Panc1 (cell line): ENCODE results near the gene MOB3A. TPM values are rescaled to one million over a fixed set of nuclear protein-coding genes. Genes with fewer than 3 reads are reported as not detected.

Experiments
- ATAC-seq: fragments of 200-7000 bp; cut with Tn5 transposase; 2 replicates; pipeline ENCODE4 v1.9.1; 2020; ENCODE audit warnings: mild to moderate bottlenecking, moderate library complexity
- BruUV-seq: library from RNA; stranded (reverse); fragments of 400-500 nt; replicated peaks from 2 replicates; lab custom pipeline; 2021; lab: Mats Ljungman, UMichigan
- CTCF ChIA-PET: fragments of 300-600 bp; sonication (Branson Sonifier 250); formaldehyde crosslinking; loops from one replicate; lab custom pipeline; 2022; ENCODE audit warnings: antibody characterized with exemption; lab: Charles Lee
- POLR2A ChIA-PET: fragments of 300-600 bp; sonication (Branson Sonifier 250); formaldehyde crosslinking; loops from one replicate; lab custom pipeline; 2022; ENCODE audit warnings: antibody characterized with exemption; lab: Charles Lee
- DNase-seq: peaks from one replicate; pipeline ENCODE4 v3.0.0-alpha.2; 2010; ENCODE audit warnings: low read depth, low spot score
- H3K27ac ChIP-seq: 2 replicates; pipeline ENCODE4 v1.5.1; 2011; ENCODE audit warnings: mild to moderate bottlenecking, low read length, inconsistent platforms
- H3K27me3 ChIP-seq: fragments of 200-500 bp; sonication (Bioruptor generic); 2 replicates; pipeline ENCODE4 v1.6.0; 2014; ENCODE audit warnings: low read length, inconsistent platforms; ENCODE audit not compliant: control insufficient read depth, insufficient read depth
- H3K36me3 ChIP-seq: fragments of 200-500 bp; sonication (Bioruptor generic); 2 replicates; pipeline ENCODE4 v1.5.1; 2014; ENCODE audit warnings: inconsistent platforms, mild to moderate bottlenecking, low read length, moderate library complexity; ENCODE audit not compliant: control insufficient read depth, insufficient read depth
- H3K4me1 ChIP-seq: 2 replicates; pipeline ENCODE4 v1.5.1; 2011; ENCODE audit warnings: inconsistent platforms, mild to moderate bottlenecking, low read length, moderate library complexity; ENCODE audit not compliant: control insufficient read depth, insufficient read depth
- H3K4me3 ChIP-seq, 2 experiments: 2 replicates each; pipeline ENCODE4 v1.5.1; 2011 to 2012; ENCODE audit warnings: low read depth in 2 of 2, low read length in 2 of 2, mild to moderate bottlenecking in 2 of 2, inconsistent platforms in 1 of 2, moderate library complexity in 1 of 2
- H3K9me3 ChIP-seq: fragments of 200-500 bp; sonication (Bioruptor generic); 2 replicates; pipeline ENCODE4 v1.5.1; 2014; ENCODE audit warnings: low read depth, mild to moderate bottlenecking, inconsistent platforms, low read length, moderate library complexity; ENCODE audit not compliant: control insufficient read depth, insufficient read depth
- POLR2AphosphoS5 ChIP-seq: IDR thresholded peaks from 2 replicates; pipeline ENCODE4 v1.6.1; 2012; ENCODE audit warnings: mild to moderate bottlenecking, low read depth, low read length, moderate library complexity
- SIN3A ChIP-seq: IDR thresholded peaks from 2 replicates; pipeline ENCODE4 v1.6.1; 2012; ENCODE audit warnings: low read depth, mild to moderate bottlenecking, low read length, moderate library complexity, borderline replicate concordance; ENCODE audit not compliant: insufficient read depth
- TCF7L2 ChIP-seq: IDR thresholded peaks from 2 replicates; pipeline ENCODE4 v1.6.1; 2011; ENCODE audit warnings: mild to moderate bottlenecking, low read depth, low read length, inconsistent platforms
- in situ Hi-C: cut with HindIII; loops from 2 replicates; pipeline ENCODE4 v1.10.0; 2016; ENCODE audit warnings: low sequenced_read_pairs, low pct_unique_long_range_greater_than_20kb
- intact Hi-C: fragments of 100-400 bp; cut with micrococcal nuclease; formaldehyde crosslinking; loops from one replicate; pipeline ENCODE4 v1.10.0; 2022; ENCODE audit not compliant: unreplicated experiment
- total RNA-seq: library from RNA; stranded (reverse); gene quantifications from one replicate; pipeline ENCODE4 v1.2.1, GENCODE V29; 2021; ENCODE audit not compliant: unreplicated experiment
- TF ChIP-seq, protein P1 (sequence below): fragments of 450-650 bp; IDR thresholded peaks from 2 replicates; pipeline ENCODE4 v1.5.1; 2017; ENCODE audit warnings: mild to moderate bottlenecking
- TF ChIP-seq, protein P2 (sequence below), 2 experiments: IDR thresholded peaks; 2 replicates each; pipeline ENCODE4 v1.6.1; 2011 to 2012; ENCODE audit warnings: low read depth in 2 of 2, control low read depth in 1 of 2, low read length in 1 of 2, mild to moderate bottlenecking in 1 of 2, moderate library complexity in 1 of 2; ENCODE audit not compliant: insufficient read depth in 1 of 2

MOB3A gene
- total RNA-seq, 1 experiment from 2014 or later: 36.3 TPM

DNA sequence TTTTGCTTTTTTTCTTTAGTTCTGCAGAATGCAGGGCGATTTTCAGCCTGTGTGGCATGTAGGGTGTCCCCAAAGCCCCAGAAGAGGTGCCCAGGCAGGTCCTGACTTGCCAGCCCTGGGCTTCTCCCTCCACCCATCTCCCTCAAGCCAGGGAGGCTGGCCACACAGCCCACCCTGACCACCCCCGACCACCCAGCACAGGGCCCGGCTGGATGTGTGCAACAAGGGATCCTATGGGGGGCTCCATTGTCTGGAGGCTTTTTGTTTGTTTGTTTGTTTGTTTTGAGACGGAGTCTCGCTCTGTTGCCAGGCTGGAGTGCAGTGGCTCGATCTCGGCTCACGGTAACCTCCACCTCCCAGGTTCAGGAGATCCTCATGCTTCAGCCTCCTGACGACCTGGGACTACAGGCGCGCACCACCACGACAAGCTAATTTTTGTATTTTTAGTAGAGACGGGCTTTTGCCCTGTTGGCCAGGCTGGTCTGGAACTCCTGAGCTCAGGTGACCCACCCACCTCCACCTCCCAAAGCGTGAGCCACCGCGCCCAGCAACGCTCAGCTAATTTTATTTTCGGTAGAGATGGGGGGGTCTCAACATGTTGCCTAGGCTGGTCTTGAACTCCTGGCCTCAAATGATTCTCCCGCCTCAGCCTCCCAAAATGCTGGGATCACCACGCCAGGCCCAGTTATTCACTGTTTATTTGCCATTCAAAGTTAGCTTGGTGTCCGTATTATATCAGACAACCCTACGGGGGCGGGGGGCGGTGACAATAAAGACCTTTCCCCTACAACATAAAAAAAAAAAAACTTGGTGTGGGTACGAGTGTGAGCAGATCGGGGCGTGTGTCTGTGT is 37.3 kb downstream of the MOB3A start:
- no TSS peak for BruUV-seq
- H3K4me3 ChIP-seq: no peak overlapping the region; a peak in 1 of 4 replicates
- H3K27me3 ChIP-seq: no peaks in the 10 kb centered on the region
- H3K27ac ChIP-seq: peak overlapping the region; percentile 88
- CTCF ChIA-PET: no interaction called here
- ATAC-seq (no peak), DNase-seq (no peak)
- H3K4me1 ChIP-seq: peaks cover 57% of the 10 kb centered on the region
- H3K36me3 ChIP-seq: no peaks in the 10 kb centered on the region
- no peaks in the 10 kb centered on the region for H3K9me3 ChIP-seq
- in situ Hi-C loops: no loop called here
- POLR2A ChIA-PET: no interaction called here
- TF ChIP-seq, protein P1, sequence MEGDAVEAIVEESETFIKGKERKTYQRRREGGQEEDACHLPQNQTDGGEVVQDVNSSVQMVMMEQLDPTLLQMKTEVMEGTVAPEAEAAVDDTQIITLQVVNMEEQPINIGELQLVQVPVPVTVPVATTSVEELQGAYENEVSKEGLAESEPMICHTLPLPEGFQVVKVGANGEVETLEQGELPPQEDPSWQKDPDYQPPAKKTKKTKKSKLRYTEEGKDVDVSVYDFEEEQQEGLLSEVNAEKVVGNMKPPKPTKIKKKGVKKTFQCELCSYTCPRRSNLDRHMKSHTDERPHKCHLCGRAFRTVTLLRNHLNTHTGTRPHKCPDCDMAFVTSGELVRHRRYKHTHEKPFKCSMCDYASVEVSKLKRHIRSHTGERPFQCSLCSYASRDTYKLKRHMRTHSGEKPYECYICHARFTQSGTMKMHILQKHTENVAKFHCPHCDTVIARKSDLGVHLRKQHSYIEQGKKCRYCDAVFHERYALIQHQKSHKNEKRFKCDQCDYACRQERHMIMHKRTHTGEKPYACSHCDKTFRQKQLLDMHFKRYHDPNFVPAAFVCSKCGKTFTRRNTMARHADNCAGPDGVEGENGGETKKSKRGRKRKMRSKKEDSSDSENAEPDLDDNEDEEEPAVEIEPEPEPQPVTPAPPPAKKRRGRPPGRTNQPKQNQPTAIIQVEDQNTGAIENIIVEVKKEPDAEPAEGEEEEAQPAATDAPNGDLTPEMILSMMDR: no peak
- TF ChIP-seq SIN3A: no peak
- TF ChIP-seq POLR2AphosphoS5: no peak
- TF ChIP-seq, protein P2, sequence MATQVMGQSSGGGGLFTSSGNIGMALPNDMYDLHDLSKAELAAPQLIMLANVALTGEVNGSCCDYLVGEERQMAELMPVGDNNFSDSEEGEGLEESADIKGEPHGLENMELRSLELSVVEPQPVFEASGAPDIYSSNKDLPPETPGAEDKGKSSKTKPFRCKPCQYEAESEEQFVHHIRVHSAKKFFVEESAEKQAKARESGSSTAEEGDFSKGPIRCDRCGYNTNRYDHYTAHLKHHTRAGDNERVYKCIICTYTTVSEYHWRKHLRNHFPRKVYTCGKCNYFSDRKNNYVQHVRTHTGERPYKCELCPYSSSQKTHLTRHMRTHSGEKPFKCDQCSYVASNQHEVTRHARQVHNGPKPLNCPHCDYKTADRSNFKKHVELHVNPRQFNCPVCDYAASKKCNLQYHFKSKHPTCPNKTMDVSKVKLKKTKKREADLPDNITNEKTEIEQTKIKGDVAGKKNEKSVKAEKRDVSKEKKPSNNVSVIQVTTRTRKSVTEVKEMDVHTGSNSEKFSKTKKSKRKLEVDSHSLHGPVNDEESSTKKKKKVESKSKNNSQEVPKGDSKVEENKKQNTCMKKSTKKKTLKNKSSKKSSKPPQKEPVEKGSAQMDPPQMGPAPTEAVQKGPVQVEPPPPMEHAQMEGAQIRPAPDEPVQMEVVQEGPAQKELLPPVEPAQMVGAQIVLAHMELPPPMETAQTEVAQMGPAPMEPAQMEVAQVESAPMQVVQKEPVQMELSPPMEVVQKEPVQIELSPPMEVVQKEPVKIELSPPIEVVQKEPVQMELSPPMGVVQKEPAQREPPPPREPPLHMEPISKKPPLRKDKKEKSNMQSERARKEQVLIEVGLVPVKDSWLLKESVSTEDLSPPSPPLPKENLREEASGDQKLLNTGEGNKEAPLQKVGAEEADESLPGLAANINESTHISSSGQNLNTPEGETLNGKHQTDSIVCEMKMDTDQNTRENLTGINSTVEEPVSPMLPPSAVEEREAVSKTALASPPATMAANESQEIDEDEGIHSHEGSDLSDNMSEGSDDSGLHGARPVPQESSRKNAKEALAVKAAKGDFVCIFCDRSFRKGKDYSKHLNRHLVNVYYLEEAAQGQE (IDR thresholded peaks at IDR 0.05; ENCODE audit: insufficient read depth in 1 of 2, low read depth in 2 of 2, low read length in 1 of 2): no peak
- TF ChIP-seq TCF7L2: no peak
- intact Hi-C loops: no loop called here

DNA sequence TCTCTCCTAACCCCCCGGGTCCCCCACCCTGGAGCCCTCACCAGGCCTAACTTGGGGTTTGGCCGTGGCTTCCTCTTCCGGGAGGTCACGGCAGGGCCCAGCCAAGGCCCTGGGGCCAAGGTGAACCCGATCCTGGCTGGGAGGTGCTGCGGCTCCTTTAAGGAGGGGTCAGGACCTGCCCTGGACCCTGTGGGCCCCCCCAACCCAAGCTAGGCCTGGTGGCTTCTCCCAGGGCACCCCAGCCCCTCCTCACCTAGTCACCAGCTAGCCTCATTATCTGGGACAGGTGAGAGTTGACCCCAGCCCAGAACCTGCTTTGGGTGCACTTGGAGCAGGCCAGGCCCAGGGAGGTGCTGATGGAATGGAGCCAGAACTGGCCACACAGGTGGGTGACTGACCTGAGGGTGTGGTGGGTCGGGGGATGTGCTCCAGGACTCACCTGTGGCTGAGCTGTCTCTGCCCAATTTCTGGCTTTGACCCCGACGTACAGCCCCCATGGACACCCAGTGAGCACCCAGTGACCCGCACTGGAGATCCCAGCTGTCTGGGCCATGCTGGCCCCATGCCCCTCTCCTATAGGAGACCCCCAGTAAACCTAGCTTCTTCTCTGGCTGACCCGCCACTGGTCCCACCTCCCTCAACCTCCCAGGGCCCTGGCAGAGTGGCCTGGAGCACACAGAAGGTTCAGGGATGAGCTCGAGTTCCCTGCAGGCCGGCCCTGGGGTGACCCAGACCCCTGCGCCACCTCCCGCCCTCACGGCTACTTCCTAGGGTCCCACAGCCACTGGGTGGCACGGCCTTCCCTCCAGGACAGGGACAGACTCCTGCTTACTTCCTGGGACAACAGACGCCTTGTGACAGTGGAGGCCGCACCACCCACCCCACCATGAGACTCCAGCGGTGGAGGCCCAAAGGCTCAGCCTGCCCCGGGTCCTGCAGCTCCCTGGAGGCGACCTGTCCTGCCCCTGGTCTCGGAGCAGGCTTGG is 38.3 kb downstream of the MOB3A start:
- H3K27me3 ChIP-seq: no peaks in the 10 kb centered on the region
- DNase-seq (no peak), ATAC-seq (no peak)
- H3K27ac ChIP-seq: peak overlapping the region; percentile 88
- intact Hi-C loops (no loop called here), in situ Hi-C loops (no loop called here)
- H3K9me3 ChIP-seq: no peaks in the 10 kb centered on the region
- TF ChIP-seq, protein P2 (IDR thresholded peaks at IDR 0.05; ENCODE audit: insufficient read depth in 1 of 2, low read depth in 2 of 2, low read length in 1 of 2): no peak
- TF ChIP-seq POLR2AphosphoS5 (no peak), TCF7L2 (no peak), SIN3A (no peak)
- TF ChIP-seq, protein P1: no peak
- no peaks in the 10 kb centered on the region for H3K36me3 ChIP-seq
- H3K4me1 ChIP-seq: peaks cover 58% of the 10 kb centered on the region
- H3K4me3 ChIP-seq: no peak overlapping the region
- ChIA-PET POLR2A (interaction anchor here (0.5 kb wide), 1 partner anchor 31 kb away, joined by 3 read pairs; no protein-coding TSS in a partner anchor), CTCF (no interaction called here)
- BruUV-seq: no TSS peak
